Ovary (tissue), 3 donors: ENCODE data around the gene NPAT.

Source experiments
- POLR2A ChIP-seq: fragments of 450-650 bp; IDR thresholded peaks from one replicate; pipeline ENCODE4 v1.6.1; 2017; ENCODE audit warnings: antibody characterized with exemption, mild to moderate bottlenecking, moderate library complexity
- TF ChIP-seq, protein P1 (sequence below), 3 donors: fragments of 450-650 bp in 2 of 3; fragments of 200-600 bp in 1 of 3; IDR thresholded peaks; one replicate each; pipeline versions ENCODE4 v1.5.1 to v1.8.0; 2016 to 2022; ENCODE audit warnings: antibody characterized with exemption in 3 of 3, mild to moderate bottlenecking in 1 of 3
- donor health status: DM: no; HTN: no; CAD: no.

DNA sequence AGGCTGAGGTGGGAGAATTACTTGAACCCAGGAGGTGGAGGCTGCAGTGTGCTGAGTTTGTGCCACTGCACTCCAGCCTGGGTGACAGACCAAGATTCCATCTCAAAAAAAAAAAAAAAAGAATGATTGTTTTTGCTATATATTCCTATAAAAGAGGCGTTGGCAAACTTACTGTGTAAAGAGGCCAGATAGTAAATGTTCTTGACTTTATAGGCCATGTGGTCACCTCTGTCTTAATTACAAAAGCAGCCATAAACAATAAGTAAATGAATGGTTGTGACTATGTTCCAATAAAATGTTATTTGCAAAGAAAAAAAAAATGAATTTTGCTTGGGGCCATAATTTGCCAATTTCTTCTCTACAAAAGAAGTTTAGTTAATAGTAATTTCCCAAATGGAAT is 12.8 kb upstream of the NPAT start:
- TF ChIP-seq, protein P1, sequence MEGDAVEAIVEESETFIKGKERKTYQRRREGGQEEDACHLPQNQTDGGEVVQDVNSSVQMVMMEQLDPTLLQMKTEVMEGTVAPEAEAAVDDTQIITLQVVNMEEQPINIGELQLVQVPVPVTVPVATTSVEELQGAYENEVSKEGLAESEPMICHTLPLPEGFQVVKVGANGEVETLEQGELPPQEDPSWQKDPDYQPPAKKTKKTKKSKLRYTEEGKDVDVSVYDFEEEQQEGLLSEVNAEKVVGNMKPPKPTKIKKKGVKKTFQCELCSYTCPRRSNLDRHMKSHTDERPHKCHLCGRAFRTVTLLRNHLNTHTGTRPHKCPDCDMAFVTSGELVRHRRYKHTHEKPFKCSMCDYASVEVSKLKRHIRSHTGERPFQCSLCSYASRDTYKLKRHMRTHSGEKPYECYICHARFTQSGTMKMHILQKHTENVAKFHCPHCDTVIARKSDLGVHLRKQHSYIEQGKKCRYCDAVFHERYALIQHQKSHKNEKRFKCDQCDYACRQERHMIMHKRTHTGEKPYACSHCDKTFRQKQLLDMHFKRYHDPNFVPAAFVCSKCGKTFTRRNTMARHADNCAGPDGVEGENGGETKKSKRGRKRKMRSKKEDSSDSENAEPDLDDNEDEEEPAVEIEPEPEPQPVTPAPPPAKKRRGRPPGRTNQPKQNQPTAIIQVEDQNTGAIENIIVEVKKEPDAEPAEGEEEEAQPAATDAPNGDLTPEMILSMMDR (IDR thresholded peaks at IDR 0.05) = no peak
- no peak for TF ChIP-seq POLR2A
